ENCODE measurements around the gene C20orf144.

The C20orf144 gene

DNA sequence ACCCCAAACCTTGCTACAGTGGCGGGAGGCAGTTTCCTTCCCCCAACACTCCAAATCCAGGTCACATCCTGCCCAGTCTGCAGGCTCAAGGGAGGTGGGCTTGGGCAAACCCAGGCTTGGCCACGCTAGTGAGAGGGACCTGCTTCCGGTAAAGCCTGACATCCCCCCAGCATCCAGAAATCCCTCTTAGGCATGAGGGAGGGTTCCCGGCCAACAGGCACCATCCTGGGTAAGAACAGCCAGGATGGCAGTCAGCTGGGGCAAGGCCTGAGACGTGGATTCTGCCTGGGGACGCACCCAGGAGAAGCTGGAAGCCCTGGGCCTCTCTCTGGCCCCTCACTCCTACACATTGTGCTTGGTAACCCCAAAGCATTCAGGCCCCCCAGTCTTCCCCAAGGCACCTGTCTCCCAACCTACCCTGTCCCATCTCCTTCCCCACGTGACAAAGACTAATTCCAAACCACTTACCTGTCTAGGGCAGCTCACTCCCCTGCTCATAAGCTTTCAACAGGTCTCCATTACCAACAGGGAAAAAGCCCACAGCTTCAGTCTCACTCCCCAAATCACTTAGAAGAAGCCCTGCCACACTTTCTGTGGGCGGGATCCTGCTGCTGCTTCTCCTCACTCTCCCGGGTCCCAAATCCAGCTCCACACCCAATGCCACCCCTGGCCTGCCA is 2.1 kb downstream of the C20orf144 start:
- peak overlapping the region; percentile 93 for H3K4me2 ChIP-seq (ENCODE audit: low read length)
- H3K79me2 ChIP-seq (ENCODE audit: low read length): no peaks in the 10 kb centered on the region
- TF ChIP-seq, protein P1, sequence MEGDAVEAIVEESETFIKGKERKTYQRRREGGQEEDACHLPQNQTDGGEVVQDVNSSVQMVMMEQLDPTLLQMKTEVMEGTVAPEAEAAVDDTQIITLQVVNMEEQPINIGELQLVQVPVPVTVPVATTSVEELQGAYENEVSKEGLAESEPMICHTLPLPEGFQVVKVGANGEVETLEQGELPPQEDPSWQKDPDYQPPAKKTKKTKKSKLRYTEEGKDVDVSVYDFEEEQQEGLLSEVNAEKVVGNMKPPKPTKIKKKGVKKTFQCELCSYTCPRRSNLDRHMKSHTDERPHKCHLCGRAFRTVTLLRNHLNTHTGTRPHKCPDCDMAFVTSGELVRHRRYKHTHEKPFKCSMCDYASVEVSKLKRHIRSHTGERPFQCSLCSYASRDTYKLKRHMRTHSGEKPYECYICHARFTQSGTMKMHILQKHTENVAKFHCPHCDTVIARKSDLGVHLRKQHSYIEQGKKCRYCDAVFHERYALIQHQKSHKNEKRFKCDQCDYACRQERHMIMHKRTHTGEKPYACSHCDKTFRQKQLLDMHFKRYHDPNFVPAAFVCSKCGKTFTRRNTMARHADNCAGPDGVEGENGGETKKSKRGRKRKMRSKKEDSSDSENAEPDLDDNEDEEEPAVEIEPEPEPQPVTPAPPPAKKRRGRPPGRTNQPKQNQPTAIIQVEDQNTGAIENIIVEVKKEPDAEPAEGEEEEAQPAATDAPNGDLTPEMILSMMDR (IDR thresholded peaks at IDR 0.05; ENCODE audit: low read depth, low read length): no peak
- TF ChIP-seq EZH2phosphoT487 (IDR thresholded peaks at IDR 0.05; ENCODE audit: low read depth): no peak
- H3K27me3 ChIP-seq (ENCODE audit: low read depth, low read length): no peaks in the 10 kb centered on the region
- no peaks in the 10 kb centered on the region for H3K9me3 ChIP-seq (ENCODE audit: insufficient read depth, low read length)
- H3K27ac ChIP-seq (ENCODE audit: low read length): peak overlapping the region; percentile 40
- H4K20me1 ChIP-seq (ENCODE audit: insufficient read depth, low read length): no peaks in the 10 kb centered on the region
- H3K36me3 ChIP-seq (replicated peaks; ENCODE audit: low read depth, low read length): peaks cover 6% of the 10 kb centered on the region
- H3K4me1 ChIP-seq (ENCODE audit: low read length): peaks cover 35% of the 10 kb centered on the region
- peak overlapping the region; percentile 77 for H2AFZ ChIP-seq (ENCODE audit: low read depth, low read length)
- peak overlapping the region; percentile 84 for H3K4me3 ChIP-seq (ENCODE audit: low read length)
- H3K9ac ChIP-seq (ENCODE audit: low read length): peak overlapping the region; percentile 80

DNA sequence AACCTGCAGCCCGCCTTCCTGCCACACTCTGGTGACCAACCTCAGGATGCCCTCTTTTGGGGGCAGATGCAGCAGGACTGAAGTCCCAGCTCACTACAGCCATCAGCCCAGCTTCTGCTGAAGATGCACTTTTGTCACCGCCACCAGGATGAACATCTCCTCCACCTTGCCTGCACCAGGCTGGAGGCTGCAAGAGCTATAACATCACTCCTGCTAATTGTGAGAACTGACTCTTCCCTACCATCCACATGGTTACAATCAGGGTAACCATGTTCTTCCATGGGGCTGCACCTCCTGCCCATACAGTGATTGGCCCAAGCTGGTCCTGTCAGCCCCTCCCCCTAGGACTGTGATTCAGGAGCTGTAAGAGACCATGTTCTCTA is 2.6 kb downstream of the C20orf144 start:
- Histone ChIP-seq H3K4me1 (ENCODE audit: low read length) (peaks cover 35% of the 10 kb centered on the region), H3K27ac (ENCODE audit: low read length) (no peak overlapping the region), H3K4me2 (ENCODE audit: low read length) (0 out of 2 replicates have a peak overlapping the region, but pooled peaks have one; percentile 93), H3K9ac (ENCODE audit: low read length) (no peak overlapping the region), H4K20me1 (ENCODE audit: insufficient read depth, low read length) (no peaks in the 10 kb centered on the region), H3K9me3 (ENCODE audit: insufficient read depth, low read length) (no peaks in the 10 kb centered on the region), H3K36me3 (replicated peaks; ENCODE audit: low read depth, low read length) (peaks cover 6% of the 10 kb centered on the region), H2AFZ (ENCODE audit: low read depth, low read length) (no peak overlapping the region), H3K27me3 (ENCODE audit: low read depth, low read length) (no peaks in the 10 kb centered on the region), H3K4me3 (ENCODE audit: low read length) (peak overlapping the region; percentile 84), H3K79me2 (ENCODE audit: low read length) (no peaks in the 10 kb centered on the region)
- TF ChIP-seq, protein P1 (IDR thresholded peaks at IDR 0.05; ENCODE audit: low read depth, low read length): no peak
- no peak for TF ChIP-seq EZH2phosphoT487 (IDR thresholded peaks at IDR 0.05; ENCODE audit: low read depth)

DNA sequence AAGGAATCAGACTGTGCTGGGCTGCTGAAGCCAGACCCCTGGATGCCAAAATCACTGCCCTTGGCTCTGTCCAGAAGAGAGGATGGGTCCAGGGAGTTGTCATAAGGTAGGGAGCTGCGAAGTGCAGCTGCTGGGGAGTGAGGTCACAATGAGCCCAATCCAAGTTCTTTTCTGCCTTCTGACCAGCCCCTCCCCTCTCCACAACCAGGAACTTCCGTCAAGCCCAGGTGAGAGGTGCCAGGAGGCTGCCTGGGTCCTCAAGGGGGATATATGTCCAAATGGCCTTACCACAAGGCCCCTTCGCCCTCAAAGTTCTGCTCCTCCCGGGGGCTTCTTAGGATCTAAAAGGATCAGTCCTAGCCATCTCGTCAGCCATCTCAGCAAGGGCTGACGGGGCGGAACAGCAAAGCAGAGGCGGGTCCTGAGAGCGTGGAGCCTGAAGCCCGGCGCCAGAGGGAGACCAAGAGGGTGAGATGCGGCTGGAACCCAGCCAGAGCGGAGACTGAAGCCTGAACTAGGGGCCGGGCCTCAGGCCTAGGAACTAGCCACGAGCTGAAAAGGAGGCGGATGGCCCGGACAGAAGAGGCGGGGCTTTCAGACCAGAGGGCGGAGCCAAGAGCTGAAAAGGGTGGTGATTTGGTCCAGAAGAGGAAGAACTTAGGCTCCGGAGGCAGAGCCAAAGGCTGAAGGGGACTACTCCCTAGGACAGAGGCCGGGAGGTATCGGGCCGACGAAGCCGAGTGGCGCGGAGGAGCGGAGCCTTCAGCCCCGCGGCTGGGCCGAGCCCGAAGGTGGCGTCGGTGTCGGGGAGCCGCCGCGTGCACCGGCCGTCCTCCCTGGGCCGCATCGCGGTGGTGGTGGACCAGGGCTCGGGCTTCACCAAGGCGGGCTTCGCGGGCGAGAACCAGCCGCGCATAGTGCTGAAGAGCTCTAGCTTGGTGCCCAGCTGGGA is 4.4 kb downstream of the C20orf144 start, which contains the start of gene ACTL10:
TSS of gene ACTL10 (plus strand) at position 651 of the 952 bp plus-strand sequence. CDS start 555 bp downstream, outside the sequence.
- Histone ChIP-seq H3K79me2 (ENCODE audit: low read length) (no peaks in the 10 kb centered on the region), H3K4me3 (ENCODE audit: low read length) (peak within 1 kb of the TSS; percentile 82), H3K27ac (ENCODE audit: low read length) (peak within 1 kb of the TSS; percentile 30), H3K9ac (ENCODE audit: low read length) (peak within 1 kb of the TSS; percentile 65), H2AFZ (ENCODE audit: low read depth, low read length) (peak within 1 kb of the TSS; percentile 71), H3K4me1 (ENCODE audit: low read length) (peaks cover 35% of the 10 kb centered on the region), H3K27me3 (ENCODE audit: low read depth, low read length) (no peaks in the 10 kb centered on the region), H4K20me1 (ENCODE audit: insufficient read depth, low read length) (no peaks in the 10 kb centered on the region), H3K36me3 (replicated peaks; ENCODE audit: low read depth, low read length) (peaks cover 6% of the 10 kb centered on the region), H3K9me3 (ENCODE audit: insufficient read depth, low read length) (no peaks in the 10 kb centered on the region), H3K4me2 (ENCODE audit: low read length) (peak within 1 kb of the TSS; percentile 68)
- TF ChIP-seq, protein P1 (IDR thresholded peaks at IDR 0.05; ENCODE audit: low read depth, low read length): no peak
- TF ChIP-seq EZH2phosphoT487 (IDR thresholded peaks at IDR 0.05; ENCODE audit: low read depth): no peak

DNA sequence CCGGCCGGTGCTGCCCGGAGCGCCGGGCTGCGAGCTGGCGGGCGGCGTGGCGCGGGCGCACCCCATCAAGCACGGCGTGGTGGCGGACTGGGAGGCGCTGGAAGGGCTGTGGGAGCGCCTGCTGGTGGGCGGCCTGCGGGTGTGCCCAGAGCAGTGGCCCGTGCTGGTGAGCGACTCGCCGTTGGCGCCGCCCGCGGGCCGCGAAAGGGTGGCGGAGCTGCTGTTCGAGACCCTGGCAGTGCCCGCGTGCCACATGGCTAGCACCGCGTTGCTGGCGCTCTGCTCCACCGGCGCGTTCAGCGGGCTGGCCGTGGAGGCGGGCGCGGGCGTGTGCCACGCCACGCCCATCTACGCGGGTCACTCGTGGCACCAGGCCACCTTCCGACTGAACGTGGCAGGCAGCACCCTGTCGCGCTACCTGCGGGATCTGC is 5.1 kb downstream of the C20orf144 start:
- peaks cover 34% of the 10 kb centered on the region for H3K4me1 ChIP-seq (ENCODE audit: low read length)
- peak overlapping the region; percentile 82 for H3K4me3 ChIP-seq (ENCODE audit: low read length)

More for the DNA sequence above, 5.1 kb downstream of the C20orf144 start:
- peak overlapping the region; percentile 71; the same call in 1 of the 2 replicates for H2AFZ ChIP-seq (ENCODE audit: low read depth, low read length)
- H4K20me1 ChIP-seq (ENCODE audit: insufficient read depth, low read length): no peaks in the 10 kb centered on the region
- H3K9ac ChIP-seq (ENCODE audit: low read length): peak overlapping the region; percentile 65
- H3K27me3 ChIP-seq (ENCODE audit: low read depth, low read length): no peaks in the 10 kb centered on the region
- no peaks in the 10 kb centered on the region for H3K79me2 ChIP-seq (ENCODE audit: low read length)
- no peaks in the 10 kb centered on the region for H3K9me3 ChIP-seq (ENCODE audit: insufficient read depth, low read length)
- peak overlapping the region; percentile 68 for H3K4me2 ChIP-seq (ENCODE audit: low read length)
- peaks cover 6% of the 10 kb centered on the region for H3K36me3 ChIP-seq (replicated peaks; ENCODE audit: low read depth, low read length)
- no peak for TF ChIP-seq EZH2phosphoT487 (IDR thresholded peaks at IDR 0.05; ENCODE audit: low read depth)
- TF ChIP-seq, protein P1 (IDR thresholded peaks at IDR 0.05; ENCODE audit: low read depth, low read length): no peak
- peak overlapping the region; percentile 4; the same call in 1 of the 2 replicates for H3K27ac ChIP-seq (ENCODE audit: low read length)

Measured in OCI-LY3 (cell line).